ENCODE data around the gene FAS. TPM values are rescaled to one million over a fixed set of nuclear protein-coding genes. Genes with fewer than 3 reads are reported as not detected.

The FAS gene
- total RNA-seq, 1 donor from 2014 or later = 22.5 TPM

GRCh38 chr10:88989423-88989822, 1.2 kb upstream of the FAS start:
- H3K4me3 Mint-ChIP-seq (ENCODE audit: low read depth) = peak overlapping the region; percentile 65
- peaks cover 25% of the 10 kb centered on the region for H3K36me3 Mint-ChIP-seq (ENCODE audit: low read depth)
- H3K27me3 Mint-ChIP-seq (ENCODE audit: low read depth) = no peaks in the 10 kb centered on the region
- intact Hi-C loops (cut with micrococcal nuclease) = no loop called here
- H3K27ac Mint-ChIP-seq = peak overlapping the region; percentile 41
- DNase-seq (ENCODE audit: low spot score) = no peak
- H3K4me1 Mint-ChIP-seq (ENCODE audit: low read depth) = peaks cover 58% of the 10 kb centered on the region
- H3K9me3 Mint-ChIP-seq = peaks cover 12% of the 10 kb centered on the region

- H3K27me3 Mint-ChIP-seq (ENCODE audit: low read depth) = no peaks in the 10 kb centered on the region
- peak overlapping the region; percentile 98 for H3K4me3 Mint-ChIP-seq (ENCODE audit: low read depth)
- H3K9me3 Mint-ChIP-seq = peaks cover 12% of the 10 kb centered on the region
- DNase-seq (ENCODE audit: low spot score) = no peak
- intact Hi-C loops (cut with micrococcal nuclease) = loop anchor here (2.0 to 5.0 kb wide), 2 partner anchors 42 to 55 kb away; no protein-coding TSS in a partner anchor
- peaks cover 22% of the 10 kb centered on the region for H3K36me3 Mint-ChIP-seq (ENCODE audit: low read depth)
- peaks cover 56% of the 10 kb centered on the region for H3K4me1 Mint-ChIP-seq (ENCODE audit: low read depth)
- H3K27ac Mint-ChIP-seq = peak overlapping the region; percentile 98
Observed at GRCh38 chr10:88989824-88990383, 694 bp upstream of the FAS start.

GRCh38 chr10:88991161-88991898, 732 bp downstream of the FAS start:
- no peaks in the 10 kb centered on the region for H3K27me3 Mint-ChIP-seq (ENCODE audit: low read depth)
- H3K36me3 Mint-ChIP-seq (ENCODE audit: low read depth) = peaks cover 24% of the 10 kb centered on the region
- H3K4me3 Mint-ChIP-seq (ENCODE audit: low read depth) = peak overlapping the region; percentile 98
- H3K27ac Mint-ChIP-seq = peak overlapping the region; percentile 98
- peaks cover 8% of the 10 kb centered on the region for H3K9me3 Mint-ChIP-seq
- H3K4me1 Mint-ChIP-seq (ENCODE audit: low read depth) = peaks cover 62% of the 10 kb centered on the region
- peak; percentile 59 for DNase-seq (ENCODE audit: low spot score)
- intact Hi-C loops (cut with micrococcal nuclease) = loop anchor here (1.0 to 5.0 kb wide), 4 partner anchors 10 to 111 kb away; partner anchors contain the start of gene STAMBPL1

DNA sequence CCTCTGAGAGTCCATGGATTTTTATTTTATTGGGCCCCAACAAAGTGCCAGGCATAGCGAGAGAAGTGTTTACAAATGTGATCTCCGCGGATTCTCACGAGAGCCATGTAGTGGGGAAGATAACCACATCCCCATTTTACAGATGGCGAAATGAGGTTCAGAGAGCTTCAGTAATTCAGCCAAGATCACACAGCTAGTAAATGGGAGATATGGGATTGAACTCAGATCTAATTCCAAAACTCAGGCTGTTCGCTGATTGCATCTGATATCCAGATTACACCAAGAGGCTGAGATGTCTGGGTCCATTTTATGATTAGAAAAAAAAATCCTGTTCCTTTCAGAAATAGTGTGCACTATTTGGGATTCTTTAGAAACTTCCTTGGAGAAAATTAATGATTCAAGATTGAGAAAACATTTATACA, 1.3 kb downstream of the FAS start:
- DNase-seq (ENCODE audit: low spot score) = no peak
- peak overlapping the region; percentile 98 for H3K27ac Mint-ChIP-seq

GRCh38 chr10:88992921-88993524, 2.4 kb downstream of the FAS start:
- no peak for DNase-seq (ENCODE audit: low spot score)
- Mint-ChIP-seq H3K27ac (peak overlapping the region; percentile 80), H3K4me1 (ENCODE audit: low read depth) (peaks cover 65% of the 10 kb centered on the region), H3K9me3 (peaks cover 2% of the 10 kb centered on the region), H3K4me3 (ENCODE audit: low read depth) (peak overlapping the region; percentile 86), H3K36me3 (ENCODE audit: low read depth) (peaks cover 14% of the 10 kb centered on the region), H3K27me3 (ENCODE audit: low read depth) (no peaks in the 10 kb centered on the region)
- intact Hi-C loops (cut with micrococcal nuclease) = loop anchor here (5.0 kb wide), 1 partner anchor 39 kb away; no protein-coding TSS in a partner anchor

More for the DNA sequence above, 1.3 kb downstream of the FAS start:
- H3K9me3 Mint-ChIP-seq = peaks cover 4% of the 10 kb centered on the region
- peaks cover 20% of the 10 kb centered on the region for H3K36me3 Mint-ChIP-seq (ENCODE audit: low read depth)
- intact Hi-C loops (cut with micrococcal nuclease) = loop anchor here (1.0 to 5.0 kb wide), 4 partner anchors 9 to 112 kb away; partner anchors contain the start of gene STAMBPL1
- peak overlapping the region; percentile 98 for H3K4me3 Mint-ChIP-seq (ENCODE audit: low read depth)
- H3K4me1 Mint-ChIP-seq (ENCODE audit: low read depth) = peaks cover 64% of the 10 kb centered on the region
- no peaks in the 10 kb centered on the region for H3K27me3 Mint-ChIP-seq (ENCODE audit: low read depth)

DNA sequence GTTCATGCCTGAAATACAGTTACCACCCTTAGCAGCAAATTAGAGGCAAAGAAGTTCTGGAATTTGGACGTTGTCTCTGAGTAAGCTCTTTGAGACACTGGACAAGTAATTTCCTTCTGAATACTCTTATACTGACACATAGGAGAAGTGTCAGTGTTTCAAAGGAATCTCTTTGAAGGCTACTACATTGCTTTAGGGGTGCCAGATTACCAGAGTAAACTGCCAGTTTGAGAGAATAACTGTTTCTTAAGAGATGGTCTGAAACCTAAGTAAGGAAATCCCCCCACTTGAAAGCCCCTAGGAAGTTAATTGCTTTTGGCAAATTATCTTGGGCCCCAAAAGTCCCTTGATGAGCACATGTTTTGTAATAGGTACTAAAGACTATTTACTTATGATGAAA, 3.4 kb downstream of the FAS start:
- no peak for DNase-seq (ENCODE audit: low spot score)
- H3K4me3 Mint-ChIP-seq (ENCODE audit: low read depth) = no peak overlapping the region
- peaks cover 15% of the 10 kb centered on the region for H3K36me3 Mint-ChIP-seq (ENCODE audit: low read depth)
- peak overlapping the region; percentile 22 for H3K27ac Mint-ChIP-seq
- no peaks in the 10 kb centered on the region for H3K27me3 Mint-ChIP-seq (ENCODE audit: low read depth)
- intact Hi-C loops (cut with micrococcal nuclease) = loop anchor here (5.0 kb wide), 1 partner anchor 38 kb away; no protein-coding TSS in a partner anchor
- peaks cover 59% of the 10 kb centered on the region for H3K4me1 Mint-ChIP-seq (ENCODE audit: low read depth)
- H3K9me3 Mint-ChIP-seq = no peaks in the 10 kb centered on the region

GRCh38 chr10:88995156-88995876, 4.7 kb downstream of the FAS start:
- peak overlapping the region; percentile 21 for H3K27ac Mint-ChIP-seq
- H3K36me3 Mint-ChIP-seq (ENCODE audit: low read depth) = peaks cover 17% of the 10 kb centered on the region
- H3K4me1 Mint-ChIP-seq (ENCODE audit: low read depth) = peaks cover 57% of the 10 kb centered on the region
- peak overlapping the region; percentile 9 for H3K4me3 Mint-ChIP-seq (ENCODE audit: low read depth)
- intact Hi-C loops (cut with micrococcal nuclease) = no loop called here
- no peaks in the 10 kb centered on the region for H3K27me3 Mint-ChIP-seq (ENCODE audit: low read depth)
- DNase-seq (ENCODE audit: low spot score) = no peak
- H3K9me3 Mint-ChIP-seq = no peaks in the 10 kb centered on the region

GRCh38 chr10:88996927-88997326, 6.3 kb downstream of the FAS start:
- Mint-ChIP-seq H3K36me3 (ENCODE audit: low read depth) (peaks cover 16% of the 10 kb centered on the region), H3K27me3 (ENCODE audit: low read depth) (no peaks in the 10 kb centered on the region), H3K9me3 (no peaks in the 10 kb centered on the region), H3K27ac (peak overlapping the region; percentile 38), H3K4me1 (ENCODE audit: low read depth) (peaks cover 72% of the 10 kb centered on the region), H3K4me3 (ENCODE audit: low read depth) (no peak overlapping the region)
- DNase-seq (ENCODE audit: low spot score) = no peak
- intact Hi-C loops (cut with micrococcal nuclease) = no loop called here

GRCh38 chr10:88999625-89000024, 9.0 kb downstream of the FAS start:
- H3K27ac Mint-ChIP-seq = no peak overlapping the region
- intact Hi-C loops (cut with micrococcal nuclease) = loop anchor here (5.0 kb wide), 2 partner anchors 83 to 207 kb away; no protein-coding TSS in a partner anchor
- H3K9me3 Mint-ChIP-seq = no peaks in the 10 kb centered on the region
- H3K4me1 Mint-ChIP-seq (ENCODE audit: low read depth) = peaks cover 75% of the 10 kb centered on the region
- H3K27me3 Mint-ChIP-seq (ENCODE audit: low read depth) = no peaks in the 10 kb centered on the region
- peaks cover 28% of the 10 kb centered on the region for H3K36me3 Mint-ChIP-seq (ENCODE audit: low read depth)
- no peak for DNase-seq (ENCODE audit: low spot score)
- H3K4me3 Mint-ChIP-seq (ENCODE audit: low read depth) = no peak overlapping the region

- DNase-seq (ENCODE audit: low spot score) = no peak
- intact Hi-C loops (cut with micrococcal nuclease) = loop anchor here (1.0 to 5.0 kb wide), 3 partner anchors 10 to 209 kb away; no protein-coding TSS in a partner anchor
- Mint-ChIP-seq H3K4me1 (ENCODE audit: low read depth) (peaks cover 65% of the 10 kb centered on the region), H3K36me3 (ENCODE audit: low read depth) (peaks cover 31% of the 10 kb centered on the region), H3K9me3 (no peaks in the 10 kb centered on the region), H3K4me3 (ENCODE audit: low read depth) (peak overlapping the region; percentile 58), H3K27me3 (ENCODE audit: low read depth) (no peaks in the 10 kb centered on the region), H3K27ac (peak overlapping the region; percentile 66)
Observed at GRCh38 chr10:89001024-89001728, 10.6 kb downstream of the FAS start.

- intact Hi-C loops (cut with micrococcal nuclease) = loop anchor here (1.0 to 5.0 kb wide), 7 partner anchors 10 to 209 kb away; no protein-coding TSS in a partner anchor
- Mint-ChIP-seq H3K9me3 (no peaks in the 10 kb centered on the region), H3K36me3 (ENCODE audit: low read depth) (peaks cover 33% of the 10 kb centered on the region), H3K4me3 (ENCODE audit: low read depth) (peak overlapping the region; percentile 58), H3K27me3 (ENCODE audit: low read depth) (no peaks in the 10 kb centered on the region), H3K27ac (peak overlapping the region; percentile 66), H3K4me1 (ENCODE audit: low read depth) (peaks cover 61% of the 10 kb centered on the region)
- DNase-seq (ENCODE audit: low spot score) = no peak
Observed at GRCh38 chr10:89001729-89002072, 11.1 kb downstream of the FAS start.
